GM23248 (cell line): ENCODE measurements around the gene RAD51B. TPM values are rescaled to one million over a fixed set of nuclear protein-coding genes. Genes with fewer than 3 reads are reported as not detected.

Experiments
- DNase-seq: peaks from one replicate; pipeline ENCODE4 v3.0.0-alpha.2; 2015
- H2AFZ ChIP-seq: fragments of 200-600 bp; sonication (generic); 2 replicates; pipeline ENCODE4 v1.6.1; 2016; ENCODE audit warnings: antibody characterized with exemption
- H3F3A ChIP-seq: fragments of 200-600 bp; sonication (generic); 2 replicates; pipeline ENCODE4 v1.6.1; 2016; ENCODE audit warnings: mild to moderate bottlenecking, antibody characterized with exemption, mixed run types; ENCODE audit not compliant: insufficient read depth
- H3K27ac ChIP-seq: fragments of 200-600 bp; sonication (generic); 2 replicates; pipeline ENCODE4 v1.5.1; 2016; ENCODE audit warnings: mild to moderate bottlenecking
- H3K27me3 ChIP-seq: fragments of 200-600 bp; sonication (generic); replicated peaks from 2 replicates; pipeline ENCODE4 v1.6.1; 2016; ENCODE audit warnings: mild to moderate bottlenecking; ENCODE audit not compliant: insufficient read depth
- H3K36me3 ChIP-seq: fragments of 200-600 bp; sonication (generic); 2 replicates; pipeline ENCODE4 v1.6.1; 2016; ENCODE audit warnings: low read depth, mild to moderate bottlenecking
- H3K4me1 ChIP-seq: fragments of 200-600 bp; sonication (generic); 2 replicates; pipeline ENCODE4 v1.6.1; 2016; ENCODE audit warnings: mild to moderate bottlenecking; ENCODE audit not compliant: insufficient read depth
- H3K4me2 ChIP-seq: fragments of 200-600 bp; sonication (generic); one replicate; pipeline ENCODE4 v1.6.1; 2016; ENCODE audit warnings: mild to moderate bottlenecking; ENCODE audit not compliant: unreplicated experiment
- H3K4me3 ChIP-seq: fragments of 200-600 bp; sonication (generic); 2 replicates; pipeline ENCODE4 v1.5.1; 2016; ENCODE audit warnings: mild to moderate bottlenecking
- H3K79me2 ChIP-seq: fragments of 200-600 bp; sonication (generic); 2 replicates; pipeline ENCODE4 v1.6.1; 2016; ENCODE audit warnings: mild to moderate bottlenecking; ENCODE audit not compliant: insufficient read depth
- H3K9ac ChIP-seq: fragments of 200-600 bp; sonication (generic); 2 replicates; pipeline ENCODE4 v1.6.1; 2016; ENCODE audit warnings: mild to moderate bottlenecking
- H3K9me2 ChIP-seq: fragments of 200-600 bp; sonication (generic); 2 replicates; pipeline ENCODE4 v1.6.1; 2016; ENCODE audit warnings: mixed run types, mild to moderate bottlenecking, moderate library complexity; ENCODE audit not compliant: insufficient read depth
- H3K9me3 ChIP-seq: fragments of 200-600 bp; sonication (generic); one replicate; pipeline ENCODE4 v1.6.1; 2017; ENCODE audit warnings: low read depth
- H4K20me1 ChIP-seq: fragments of 200-600 bp; sonication (generic); 2 replicates; pipeline ENCODE4 v1.6.0; 2016; ENCODE audit not compliant: insufficient read depth
- EZH2 ChIP-seq: fragments of 200-600 bp; sonication (generic); IDR thresholded peaks from 2 replicates; pipeline ENCODE4 v1.6.1; 2018; ENCODE audit warnings: antibody characterized with exemption, mild to moderate bottlenecking; ENCODE audit not compliant: insufficient read depth, poor library complexity, severe bottlenecking
- EZH2phosphoT487 ChIP-seq: fragments of 200-600 bp; sonication (generic); IDR thresholded peaks from 2 replicates; pipeline ENCODE4 v1.6.1; 2018; ENCODE audit warnings: antibody characterized with exemption, moderate library complexity, mild to moderate bottlenecking, low read depth; ENCODE audit not compliant: insufficient read depth
- WGBS, 2 experiments: methylation state at CpG; one replicate each; pipeline ENCODE4 v1.1.6; 2015 to 2017; ENCODE audit warnings: low lambda C conversion rate in 2 of 2, low coverage in 1 of 2; ENCODE audit errors: missing lambda C conversion rate in 2 of 2; 5-methylcytosine and 5-hydroxymethylcytosine counted together
- in situ Hi-C: fragments of 300-500 bp; cut with MboI; formaldehyde crosslinking; loops from 2 replicates; pipeline ENCODE4 v1.15.0; 2020
- polyA plus RNA-seq: library from polyadenylated mRNA; unstranded; fragments of >200 nt; fragmentation: Nextera tagmentation; extraction: Ambion mirVana; gene quantifications from 2 replicates; pipeline ENCODE4 v1.2.1, GENCODE V29; 2016
- total RNA-seq: library from RNA; depleted of rRNA; stranded (reverse); fragments of >200 nt; shearing (Covaris generic); gene quantifications from 2 replicates; pipeline ENCODE4 v1.2.3, GENCODE V29; 2014

The RAD51B gene
- total and polyA plus RNA-seq, 2 experiments from 2014 or later, result 4.0 to 8.8 TPM

- no peaks in the 10 kb centered on the region for H3K9me3 ChIP-seq
- H3K9me2 ChIP-seq, result no peaks in the 10 kb centered on the region
- TF ChIP-seq EZH2 (no peak), EZH2phosphoT487 (no peak)
- H3K36me3 ChIP-seq, result no peaks in the 10 kb centered on the region
- H3K27ac ChIP-seq, result no peak overlapping the region
- peaks cover 21% of the 10 kb centered on the region for H3K4me1 ChIP-seq
- H3K4me2 ChIP-seq, result no peak overlapping the region
- H3K27me3 ChIP-seq, result no peaks in the 10 kb centered on the region
- in situ Hi-C loops, result no loop called here
- H3K79me2 ChIP-seq, result no peaks in the 10 kb centered on the region
- DNase-seq, result no peak
- H4K20me1 ChIP-seq, result no peaks in the 10 kb centered on the region
- no peak overlapping the region for H3K4me3 ChIP-seq
- no peak overlapping the region for H2AFZ ChIP-seq
- 84 to 87% methylated on average over 8 of the region's 8 CpGs for WGBS, 2 experiments
- H3F3A ChIP-seq, result peaks cover 27% of the 10 kb centered on the region
- H3K9ac ChIP-seq, result no peak overlapping the region
Observed at GRCh38 chr14:68504861-68505260, 685.3 kb downstream of the RAD51B start.

- peak overlapping the region; percentile 53 for H3K9ac ChIP-seq
- peak; percentile 85 for DNase-seq
- peak overlapping the region; percentile 74 for H3K27ac ChIP-seq
- peaks cover 33% of the 10 kb centered on the region for H3K4me1 ChIP-seq
- H3K9me3 ChIP-seq, result no peaks in the 10 kb centered on the region
- H3K27me3 ChIP-seq, result no peaks in the 10 kb centered on the region
- H3F3A ChIP-seq, result peaks cover 40% of the 10 kb centered on the region
- H3K79me2 ChIP-seq, result no peaks in the 10 kb centered on the region
- in situ Hi-C loops, result no loop called here
- H3K4me3 ChIP-seq, result no peak overlapping the region
- WGBS, 2 experiments, result 32 to 36% methylated on average over 17 of the region's 17 CpGs
- peak overlapping the region; percentile 62 for H2AFZ ChIP-seq
- H4K20me1 ChIP-seq, result no peaks in the 10 kb centered on the region
- no peaks in the 10 kb centered on the region for H3K9me2 ChIP-seq
- TF ChIP-seq EZH2 (no peak), EZH2phosphoT487 (no peak)
- peak overlapping the region; percentile 21 for H3K4me2 ChIP-seq
- H3K36me3 ChIP-seq, result no peaks in the 10 kb centered on the region
Observed at GRCh38 chr14:68506021-68506644, 686.6 kb downstream of the RAD51B start.

GRCh38 chr14:68506645-68507419 lies 687.3 kb downstream of the RAD51B start:
- Histone ChIP-seq H3K4me2 (peak overlapping the region; percentile 21), H3K27ac (peak overlapping the region; percentile 74), H3K27me3 (no peaks in the 10 kb centered on the region), H3K9me2 (no peaks in the 10 kb centered on the region), H3K9me3 (no peaks in the 10 kb centered on the region), H3K4me3 (no peak overlapping the region), H4K20me1 (no peaks in the 10 kb centered on the region), H3K79me2 (no peaks in the 10 kb centered on the region), H3F3A (peaks cover 46% of the 10 kb centered on the region), H3K4me1 (peaks cover 40% of the 10 kb centered on the region), H3K9ac (peak overlapping the region; percentile 53), H3K36me3 (no peaks in the 10 kb centered on the region), H2AFZ (no peak overlapping the region)
- TF ChIP-seq EZH2phosphoT487 (no peak), EZH2 (no peak)
- no peak for DNase-seq
- WGBS, 2 experiments, result 64 to 71% methylated on average over 11 of the region's 11 CpGs
- in situ Hi-C loops, result no loop called here

GRCh38 chr14:68507544-68508081 lies 688.0 kb downstream of the RAD51B start:
- H3K4me2 ChIP-seq, result no peak overlapping the region
- WGBS, 2 experiments, result 85 to 91% methylated on average over 10 of the region's 10 CpGs
- TF ChIP-seq EZH2phosphoT487, result no peak
- TF ChIP-seq EZH2, result no peak
- no peak for DNase-seq
- no peak overlapping the region for H3K9ac ChIP-seq
- peaks cover 48% of the 10 kb centered on the region for H3K4me1 ChIP-seq
- no peaks in the 10 kb centered on the region for H3K9me2 ChIP-seq
- no peak overlapping the region for H3K27ac ChIP-seq
- H4K20me1 ChIP-seq, result no peaks in the 10 kb centered on the region
- no peaks in the 10 kb centered on the region for H3K27me3 ChIP-seq
- no peak overlapping the region for H2AFZ ChIP-seq
- H3K79me2 ChIP-seq, result no peaks in the 10 kb centered on the region
- H3F3A ChIP-seq, result peaks cover 46% of the 10 kb centered on the region
- H3K9me3 ChIP-seq, result no peaks in the 10 kb centered on the region
- no peak overlapping the region for H3K4me3 ChIP-seq
- in situ Hi-C loops, result no loop called here
- H3K36me3 ChIP-seq, result no peaks in the 10 kb centered on the region
